ENCODE measurements around the gene SPIN1.

SPIN1 gene

GRCh38 chr9:88481933-88482332, 93.7 kb downstream of the SPIN1 start:
- DNase-seq (ENCODE audit: low read depth): no peak
- H3K4me3 ChIP-seq (ENCODE audit: low read length): no peak overlapping the region
- TF ChIP-seq, protein P1, sequence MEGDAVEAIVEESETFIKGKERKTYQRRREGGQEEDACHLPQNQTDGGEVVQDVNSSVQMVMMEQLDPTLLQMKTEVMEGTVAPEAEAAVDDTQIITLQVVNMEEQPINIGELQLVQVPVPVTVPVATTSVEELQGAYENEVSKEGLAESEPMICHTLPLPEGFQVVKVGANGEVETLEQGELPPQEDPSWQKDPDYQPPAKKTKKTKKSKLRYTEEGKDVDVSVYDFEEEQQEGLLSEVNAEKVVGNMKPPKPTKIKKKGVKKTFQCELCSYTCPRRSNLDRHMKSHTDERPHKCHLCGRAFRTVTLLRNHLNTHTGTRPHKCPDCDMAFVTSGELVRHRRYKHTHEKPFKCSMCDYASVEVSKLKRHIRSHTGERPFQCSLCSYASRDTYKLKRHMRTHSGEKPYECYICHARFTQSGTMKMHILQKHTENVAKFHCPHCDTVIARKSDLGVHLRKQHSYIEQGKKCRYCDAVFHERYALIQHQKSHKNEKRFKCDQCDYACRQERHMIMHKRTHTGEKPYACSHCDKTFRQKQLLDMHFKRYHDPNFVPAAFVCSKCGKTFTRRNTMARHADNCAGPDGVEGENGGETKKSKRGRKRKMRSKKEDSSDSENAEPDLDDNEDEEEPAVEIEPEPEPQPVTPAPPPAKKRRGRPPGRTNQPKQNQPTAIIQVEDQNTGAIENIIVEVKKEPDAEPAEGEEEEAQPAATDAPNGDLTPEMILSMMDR (conservative IDR thresholded peaks at IDR 0.05; ENCODE audit: low read depth, low read length): no peak

- no peak overlapping the region for H3K4me3 ChIP-seq (ENCODE audit: low read length)
- TF ChIP-seq, protein P1 (conservative IDR thresholded peaks at IDR 0.05; ENCODE audit: low read depth, low read length): no peak
- DNase-seq (ENCODE audit: low read depth): no peak
Observed at GRCh38 chr9:88488166-88488565, 99.9 kb downstream of the SPIN1 start.

DNA sequence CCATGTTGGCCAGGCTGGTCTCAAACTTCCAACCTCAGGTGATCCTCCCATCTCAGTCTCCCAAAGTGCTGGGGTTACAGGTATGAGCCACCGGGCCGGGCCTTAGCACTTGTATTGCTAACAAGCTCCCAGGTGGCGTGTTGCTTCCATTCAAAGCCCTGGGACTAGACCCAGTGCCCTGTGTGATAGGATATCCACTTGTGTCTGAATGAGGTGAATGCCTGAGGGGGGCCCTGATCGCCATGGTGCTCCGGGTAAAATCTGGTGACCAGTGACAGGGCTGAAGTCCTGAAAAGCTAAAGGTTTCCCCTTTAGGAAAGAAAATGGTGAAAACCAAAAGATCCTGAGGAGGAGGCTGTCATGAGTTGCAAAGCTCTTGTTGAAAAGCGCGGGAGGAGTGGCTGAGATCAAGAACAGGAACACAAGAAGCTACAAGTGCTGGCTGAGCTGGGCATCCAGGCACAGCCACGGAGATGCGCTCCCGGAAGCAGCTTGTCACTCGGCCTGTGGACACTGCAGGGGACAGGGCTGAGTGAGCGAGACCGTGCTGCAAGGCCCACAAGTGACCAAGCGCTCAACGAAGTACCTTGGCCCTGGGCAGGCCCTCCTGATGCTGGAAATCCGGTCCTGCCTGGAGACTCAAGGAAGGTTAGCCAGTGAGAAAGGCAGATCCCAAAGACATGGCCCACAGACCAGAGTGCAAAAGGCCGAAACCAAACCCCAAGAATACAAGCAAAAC, 106.9 kb downstream of the SPIN1 start:
- no peak for DNase-seq (ENCODE audit: low read depth)
- H3K4me3 ChIP-seq (ENCODE audit: low read length): no peak overlapping the region
- TF ChIP-seq, protein P1 (conservative IDR thresholded peaks at IDR 0.05; ENCODE audit: low read depth, low read length): no peak

DNA sequence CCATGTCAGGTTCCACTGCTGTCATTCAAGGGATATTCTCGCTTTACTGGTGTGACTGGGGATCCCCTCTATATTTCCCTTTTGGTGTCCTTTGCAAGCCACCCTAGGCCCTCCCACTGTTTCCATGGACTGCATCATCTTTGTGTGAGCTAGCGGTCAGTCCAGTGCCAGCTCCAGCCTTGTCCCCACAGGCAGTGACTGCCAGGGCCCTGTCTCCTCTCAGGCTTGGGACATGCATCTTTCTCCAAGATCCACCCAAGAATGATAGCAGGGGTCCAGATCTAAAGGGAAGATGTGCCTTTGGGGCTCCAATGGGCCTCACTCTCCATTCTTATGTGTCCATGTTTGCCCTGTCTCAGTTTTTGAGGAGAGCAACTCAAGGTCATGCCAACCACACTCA, 109.0 kb downstream of the SPIN1 start:
- TF ChIP-seq, protein P1 (conservative IDR thresholded peaks at IDR 0.05; ENCODE audit: low read depth, low read length): no peak
- DNase-seq (ENCODE audit: low read depth): no peak
- no peak overlapping the region for H3K4me3 ChIP-seq (ENCODE audit: low read length)

DNA sequence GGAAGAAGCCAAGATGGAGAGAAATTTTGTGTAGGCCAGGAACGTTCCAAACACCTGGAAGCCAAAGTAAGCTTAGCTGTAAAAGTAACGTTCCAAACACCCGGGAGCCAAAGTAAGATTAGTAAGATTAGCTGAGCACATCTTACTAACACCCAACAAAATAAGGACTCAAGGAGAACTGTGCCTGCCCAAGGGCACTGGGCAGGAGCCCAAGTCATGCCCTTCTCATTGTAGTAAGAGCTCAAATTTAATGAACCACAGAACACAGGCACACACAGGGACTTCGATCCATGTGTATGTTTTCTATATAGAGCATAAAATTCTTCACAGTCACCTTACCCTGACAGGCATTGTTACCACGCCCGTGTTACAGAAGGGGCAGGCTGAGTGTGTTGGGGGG, 110.6 kb downstream of the SPIN1 start:
- no peak for DNase-seq (ENCODE audit: low read depth)
- TF ChIP-seq, protein P1 (conservative IDR thresholded peaks at IDR 0.05; ENCODE audit: low read depth, low read length): no peak
- H3K4me3 ChIP-seq (ENCODE audit: low read length): no peak overlapping the region

DNA sequence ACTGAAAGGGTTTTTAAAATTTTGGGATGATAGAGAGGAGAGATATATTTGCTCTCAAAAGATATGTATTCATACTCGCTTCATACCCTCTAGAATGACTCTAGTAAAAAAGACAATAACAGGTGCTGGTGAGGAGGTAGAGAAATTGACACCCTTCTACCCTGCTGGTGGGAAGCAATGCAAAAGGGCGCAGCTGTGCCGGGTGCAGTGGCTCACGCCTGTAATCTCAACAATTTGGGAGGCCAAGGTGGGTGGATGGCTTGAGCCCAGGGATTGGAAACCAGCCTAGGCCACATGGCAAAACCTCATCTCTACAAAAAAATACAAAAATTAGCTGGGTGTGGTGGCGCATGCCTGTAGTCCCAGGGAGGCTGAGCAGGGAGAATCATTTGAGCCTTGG, 112.8 kb downstream of the SPIN1 start:
- TF ChIP-seq, protein P1 (conservative IDR thresholded peaks at IDR 0.05; ENCODE audit: low read depth, low read length): no peak
- DNase-seq (ENCODE audit: low read depth): no peak

GRCh38 chr9:88502552-88503034, 114.3 kb downstream of the SPIN1 start:
- no peak for DNase-seq (ENCODE audit: low read depth)
- TF ChIP-seq, protein P1 (conservative IDR thresholded peaks at IDR 0.05; ENCODE audit: low read depth, low read length): no peak
- H3K4me3 ChIP-seq (ENCODE audit: low read length): no peak overlapping the region

More for the DNA sequence above, 112.8 kb downstream of the SPIN1 start:
- no peak overlapping the region for H3K4me3 ChIP-seq (ENCODE audit: low read length)
